Left ventricle myocardium inferior (tissue), 1 donor: Measurements from ENCODE around the gene PNO1. TPM values are rescaled to one million over a fixed set of nuclear protein-coding genes. Genes with fewer than 3 reads are reported as not detected.

ENCODE experiments used
- DNase-seq: peaks from one replicate; pipeline ENCODE4 v3.0.0-alpha.2; 2020
- H3K27ac ChIP-seq: fragments of 200-600 bp; replicated peaks from 2 replicates; pipeline ENCODE4 v1.8.0; 2021
- H3K27me3 ChIP-seq: fragments of 200-600 bp; 2 replicates; pipeline ENCODE4 v1.8.0; 2021; ENCODE audit warnings: low read depth
- H3K36me3 ChIP-seq: fragments of 200-600 bp; 2 replicates; pipeline ENCODE4 v1.8.0; 2021
- H3K4me1 ChIP-seq: fragments of 200-600 bp; 2 replicates; pipeline ENCODE4 v1.8.0; 2021
- H3K4me3 ChIP-seq: fragments of 200-600 bp; 2 replicates; pipeline ENCODE4 v1.8.0; 2021; ENCODE audit warnings: mild to moderate bottlenecking, moderate library complexity
- H3K9me3 ChIP-seq: fragments of 200-600 bp; replicated peaks from 2 replicates; pipeline ENCODE4 v1.8.0; 2021
- intact Hi-C: fragments of 100-400 bp; cut with micrococcal nuclease; formaldehyde crosslinking; loops from one replicate; pipeline ENCODE4 v1.11.0; 2022
- total RNA-seq: library from RNA; stranded (reverse); fragmentation: NEBNext Ultra II Directional; extraction: Animal tissue kit (Norgen Biotek cat#: 25700); gene quantifications from one replicate; pipeline ENCODE4 v1.2.1, GENCODE V29; 2021
- TF ChIP-seq, protein P1 (sequence below): fragments of 200-600 bp; IDR thresholded peaks from 2 replicates; pipeline ENCODE4 v1.8.0; 2021; ENCODE audit warnings: antibody characterized with exemption, mild to moderate bottlenecking, borderline replicate concordance
- donor health status: DM: no; HTN: yes; CAD: no; lungs with severe emphysema.

The PNO1 gene
- total RNA-seq, 1 donor from 2014 or later, result 8.2 TPM

DNA sequence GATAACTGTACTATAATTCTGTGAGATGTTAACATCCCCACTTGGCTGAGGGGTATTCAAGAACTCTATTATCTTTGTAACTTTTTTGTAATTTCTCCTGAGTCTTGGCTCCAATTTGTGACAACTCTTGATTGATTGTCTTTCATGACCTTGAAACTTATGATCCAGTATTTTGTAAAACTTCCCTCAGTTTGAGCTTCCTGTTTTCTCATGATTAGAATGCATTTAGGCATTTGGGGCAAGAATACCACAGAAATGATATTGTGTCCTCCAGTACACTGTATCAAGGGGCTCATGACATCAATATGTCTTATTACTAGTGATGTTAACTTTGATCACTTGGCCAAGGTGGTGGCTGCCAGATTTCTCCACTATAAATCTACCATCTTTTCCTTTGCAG lies 37.4 kb downstream of the PNO1 start:
- intact Hi-C loops, result loop anchor here (5.0 to 10.0 kb wide), 2 partner anchors 47 to 90 kb away; no protein-coding TSS in a partner anchor

DNA sequence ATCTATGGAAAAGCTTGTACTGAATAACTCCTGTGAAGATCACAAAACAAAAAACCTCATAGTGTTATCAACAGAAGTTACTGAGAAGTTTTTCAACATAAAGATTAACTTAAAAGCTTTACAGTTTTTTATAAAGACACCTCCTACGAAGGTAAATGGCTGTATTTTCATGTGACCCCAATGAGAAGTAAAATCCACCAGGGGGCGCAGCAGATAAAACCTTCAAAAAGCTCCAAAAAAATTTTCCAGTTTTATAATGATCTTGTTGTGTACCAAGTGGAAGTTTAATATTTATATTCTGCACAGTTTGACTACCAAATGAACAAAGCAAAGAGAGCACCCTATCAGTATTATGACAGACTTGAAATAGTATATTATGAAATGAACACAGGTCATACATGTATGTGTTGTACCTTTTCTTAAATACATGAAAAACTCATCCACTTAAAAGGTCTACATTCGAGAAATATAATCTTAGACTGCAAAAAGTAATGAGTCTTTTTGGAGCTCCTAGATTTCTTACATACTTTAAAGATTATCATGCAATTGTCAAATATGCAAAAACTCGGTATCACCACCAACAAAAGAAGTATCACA lies 38.5 kb downstream of the PNO1 start:
- Histone ChIP-seq H3K9me3 (no peaks in the 10 kb centered on the region), H3K27ac (no peak overlapping the region), H3K4me1 (peaks cover 54% of the 10 kb centered on the region), H3K4me3 (no peak overlapping the region), H3K27me3 (no peaks in the 10 kb centered on the region), H3K36me3 (no peaks in the 10 kb centered on the region)
- no peak for DNase-seq
- TF ChIP-seq, protein P1, sequence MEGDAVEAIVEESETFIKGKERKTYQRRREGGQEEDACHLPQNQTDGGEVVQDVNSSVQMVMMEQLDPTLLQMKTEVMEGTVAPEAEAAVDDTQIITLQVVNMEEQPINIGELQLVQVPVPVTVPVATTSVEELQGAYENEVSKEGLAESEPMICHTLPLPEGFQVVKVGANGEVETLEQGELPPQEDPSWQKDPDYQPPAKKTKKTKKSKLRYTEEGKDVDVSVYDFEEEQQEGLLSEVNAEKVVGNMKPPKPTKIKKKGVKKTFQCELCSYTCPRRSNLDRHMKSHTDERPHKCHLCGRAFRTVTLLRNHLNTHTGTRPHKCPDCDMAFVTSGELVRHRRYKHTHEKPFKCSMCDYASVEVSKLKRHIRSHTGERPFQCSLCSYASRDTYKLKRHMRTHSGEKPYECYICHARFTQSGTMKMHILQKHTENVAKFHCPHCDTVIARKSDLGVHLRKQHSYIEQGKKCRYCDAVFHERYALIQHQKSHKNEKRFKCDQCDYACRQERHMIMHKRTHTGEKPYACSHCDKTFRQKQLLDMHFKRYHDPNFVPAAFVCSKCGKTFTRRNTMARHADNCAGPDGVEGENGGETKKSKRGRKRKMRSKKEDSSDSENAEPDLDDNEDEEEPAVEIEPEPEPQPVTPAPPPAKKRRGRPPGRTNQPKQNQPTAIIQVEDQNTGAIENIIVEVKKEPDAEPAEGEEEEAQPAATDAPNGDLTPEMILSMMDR, result peak; percentile 82
- intact Hi-C loops, result loop anchor here (5.0 to 10.0 kb wide), 2 partner anchors 46 to 89 kb away; no protein-coding TSS in a partner anchor

More for the DNA sequence above, 37.4 kb downstream of the PNO1 start:
- Histone ChIP-seq H3K9me3 (no peaks in the 10 kb centered on the region), H3K36me3 (no peaks in the 10 kb centered on the region), H3K4me1 (peaks cover 54% of the 10 kb centered on the region), H3K27me3 (no peaks in the 10 kb centered on the region), H3K27ac (no peak overlapping the region), H3K4me3 (no peak overlapping the region)
- no peak for DNase-seq
- TF ChIP-seq, protein P1, result no peak

DNA sequence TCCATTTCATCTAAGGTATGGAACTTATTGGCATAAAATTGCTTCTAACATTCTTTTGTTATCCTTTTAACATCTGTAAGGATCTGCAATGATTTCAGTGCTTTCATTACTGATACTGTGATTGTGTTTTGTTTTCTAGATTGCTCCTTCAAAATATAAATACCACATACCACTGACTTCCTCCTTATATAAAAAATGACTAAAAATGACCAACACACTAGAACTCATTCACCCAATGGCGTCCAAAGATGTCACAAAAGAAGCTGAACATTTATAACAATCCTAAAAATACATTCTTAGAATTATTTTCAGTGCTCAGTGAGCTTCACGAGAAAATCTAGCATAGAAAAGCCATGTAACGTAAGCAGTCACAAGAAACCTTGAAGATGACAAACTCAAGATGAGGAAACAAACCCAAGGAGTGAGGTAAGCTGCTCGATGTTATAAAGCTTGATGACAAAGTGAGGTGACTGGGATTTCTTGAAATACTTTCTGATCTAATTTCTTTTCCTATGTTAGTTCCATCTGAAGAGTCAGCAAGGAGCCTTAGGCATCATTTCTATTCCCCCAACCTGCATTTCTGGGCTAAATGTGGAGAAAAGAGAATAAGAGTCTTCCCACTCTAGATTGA lies 42.6 kb downstream of the PNO1 start:
- TF ChIP-seq, protein P1, result no peak
- DNase-seq, result no peak
- Histone ChIP-seq H3K27ac (no peak overlapping the region), H3K9me3 (no peaks in the 10 kb centered on the region), H3K36me3 (no peaks in the 10 kb centered on the region), H3K4me1 (peaks cover 47% of the 10 kb centered on the region), H3K4me3 (no peak overlapping the region), H3K27me3 (no peaks in the 10 kb centered on the region)
- intact Hi-C loops, result no loop called here

DNA sequence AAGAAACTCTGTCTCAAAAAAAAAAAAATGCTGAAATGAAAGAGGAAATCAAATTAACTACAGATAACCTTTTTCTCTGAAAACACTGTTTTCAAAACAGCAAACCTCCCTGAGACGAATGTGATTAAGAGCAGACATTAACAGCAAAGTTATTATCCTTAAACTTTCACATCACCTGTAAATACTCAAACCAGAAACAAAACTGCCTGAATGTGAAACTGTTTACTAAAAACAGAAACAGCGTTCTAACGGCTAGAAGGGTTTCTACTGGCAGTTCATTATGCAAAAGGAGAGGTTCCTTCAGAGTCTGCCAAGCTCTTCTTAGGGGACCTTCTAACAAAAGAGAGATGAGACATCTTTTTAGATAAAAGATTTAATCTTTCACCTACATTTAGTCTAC lies 45.9 kb downstream of the PNO1 start:
- Histone ChIP-seq H3K9me3 (no peaks in the 10 kb centered on the region), H3K4me1 (peaks cover 60% of the 10 kb centered on the region), H3K27ac (no peak overlapping the region), H3K36me3 (no peaks in the 10 kb centered on the region), H3K4me3 (no peak overlapping the region), H3K27me3 (no peaks in the 10 kb centered on the region)
- no peak for DNase-seq
- intact Hi-C loops, result no loop called here
- TF ChIP-seq, protein P1, result no peak

DNA sequence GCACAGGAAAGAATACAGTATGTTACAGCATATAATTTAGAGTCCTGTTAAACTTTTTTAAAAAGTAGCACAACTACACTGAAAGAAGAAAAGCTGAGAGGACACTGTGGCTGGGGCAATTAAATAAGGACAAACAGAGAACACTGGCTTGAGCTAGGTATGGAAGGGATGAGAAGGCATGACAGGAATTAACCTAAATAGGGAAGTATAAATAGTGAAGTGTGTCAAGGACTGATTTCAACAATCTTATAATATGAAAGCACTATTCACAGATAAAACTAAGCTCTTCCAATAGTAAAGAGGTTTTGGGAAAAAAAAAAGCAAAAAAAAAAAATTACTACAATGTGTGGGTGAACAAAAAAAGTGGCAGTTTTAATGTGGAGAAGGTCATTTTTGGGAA lies 49.1 kb downstream of the PNO1 start:
- Histone ChIP-seq H3K9me3 (no peaks in the 10 kb centered on the region), H3K4me3 (no peak overlapping the region), H3K27ac (no peak overlapping the region), H3K36me3 (no peaks in the 10 kb centered on the region), H3K27me3 (no peaks in the 10 kb centered on the region), H3K4me1 (peaks cover 57% of the 10 kb centered on the region)
- DNase-seq, result no peak
- intact Hi-C loops, result no loop called here
- TF ChIP-seq, protein P1, result no peak
